GM06990 (cell line): ENCODE measurements around the gene PKP3.
"Not testable (repeated sequence)": the region's sequence is repeated elsewhere in the genome, so short reads cannot be mapped to it uniquely, and the experiment has no call there.

Source experiments
- DNase-seq: peaks from one replicate; pipeline ENCODE4 v3.0.0-alpha.2; 2011; ENCODE audit not compliant: insufficient read length; ENCODE audit errors: extremely low read depth
- H3K27me3 ChIP-seq: replicated peaks from 2 replicates; pipeline ENCODE4 v1.6.0; 2011; ENCODE audit warnings: low read length; ENCODE audit not compliant: control insufficient read depth, insufficient read depth
- H3K36me3 ChIP-seq: 2 replicates; pipeline ENCODE4 v1.5.1; 2011; ENCODE audit warnings: low read length; ENCODE audit not compliant: control insufficient read depth, insufficient read depth
- H3K4me3 ChIP-seq: replicated peaks from 2 replicates; pipeline ENCODE4 v1.5.1; 2011; ENCODE audit warnings: low read depth, mild to moderate bottlenecking, control low read depth, low read length
- TF ChIP-seq, protein P1 (sequence below): IDR thresholded peaks from 2 replicates; pipeline ENCODE4 v1.5.1; 2011; ENCODE audit warnings: low read length, control low read depth, mild to moderate bottlenecking, inconsistent platforms; ENCODE audit not compliant: insufficient read depth, poor library complexity, severe bottlenecking

Gene PKP3

DNA sequence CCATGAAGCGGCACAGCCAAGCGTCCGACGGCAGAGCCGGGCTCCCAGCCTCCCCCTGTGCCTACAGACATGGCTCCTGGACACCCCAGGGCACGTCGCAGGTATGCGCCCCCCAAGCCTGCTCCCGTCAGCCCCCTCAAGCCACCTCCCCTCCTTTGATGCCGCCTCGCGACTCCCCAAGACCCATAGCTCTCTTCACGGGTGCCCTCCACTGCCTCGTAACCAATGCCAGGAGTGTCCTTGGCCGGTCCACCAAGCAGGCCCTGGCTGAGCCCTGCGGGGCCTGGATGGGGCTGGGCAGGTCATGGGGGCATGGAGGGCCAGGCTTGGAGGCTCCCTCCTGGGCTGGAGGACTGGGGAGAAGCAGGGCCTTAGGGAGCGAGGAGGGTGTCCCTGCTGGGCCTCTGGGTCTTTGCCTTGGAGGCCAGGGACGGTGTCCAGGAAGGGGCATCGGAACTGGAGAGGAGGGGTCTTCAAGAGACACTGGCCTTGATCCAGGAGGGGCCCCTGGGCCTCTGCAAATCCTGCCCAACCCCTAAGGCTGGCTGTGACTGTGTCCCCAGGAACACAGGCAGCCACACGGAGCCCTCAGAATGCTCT, 38.6 kb downstream of the PKP3 start:
- Histone ChIP-seq H3K4me3 (no peak overlapping the region), H3K27me3 (no peaks in the 10 kb centered on the region), H3K36me3 (peaks cover under 1% of the 10 kb centered on the region; the same call in 1 of the 2 replicates)
- DNase-seq, result no peak
- TF ChIP-seq, protein P1, sequence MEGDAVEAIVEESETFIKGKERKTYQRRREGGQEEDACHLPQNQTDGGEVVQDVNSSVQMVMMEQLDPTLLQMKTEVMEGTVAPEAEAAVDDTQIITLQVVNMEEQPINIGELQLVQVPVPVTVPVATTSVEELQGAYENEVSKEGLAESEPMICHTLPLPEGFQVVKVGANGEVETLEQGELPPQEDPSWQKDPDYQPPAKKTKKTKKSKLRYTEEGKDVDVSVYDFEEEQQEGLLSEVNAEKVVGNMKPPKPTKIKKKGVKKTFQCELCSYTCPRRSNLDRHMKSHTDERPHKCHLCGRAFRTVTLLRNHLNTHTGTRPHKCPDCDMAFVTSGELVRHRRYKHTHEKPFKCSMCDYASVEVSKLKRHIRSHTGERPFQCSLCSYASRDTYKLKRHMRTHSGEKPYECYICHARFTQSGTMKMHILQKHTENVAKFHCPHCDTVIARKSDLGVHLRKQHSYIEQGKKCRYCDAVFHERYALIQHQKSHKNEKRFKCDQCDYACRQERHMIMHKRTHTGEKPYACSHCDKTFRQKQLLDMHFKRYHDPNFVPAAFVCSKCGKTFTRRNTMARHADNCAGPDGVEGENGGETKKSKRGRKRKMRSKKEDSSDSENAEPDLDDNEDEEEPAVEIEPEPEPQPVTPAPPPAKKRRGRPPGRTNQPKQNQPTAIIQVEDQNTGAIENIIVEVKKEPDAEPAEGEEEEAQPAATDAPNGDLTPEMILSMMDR, result no peak

DNA sequence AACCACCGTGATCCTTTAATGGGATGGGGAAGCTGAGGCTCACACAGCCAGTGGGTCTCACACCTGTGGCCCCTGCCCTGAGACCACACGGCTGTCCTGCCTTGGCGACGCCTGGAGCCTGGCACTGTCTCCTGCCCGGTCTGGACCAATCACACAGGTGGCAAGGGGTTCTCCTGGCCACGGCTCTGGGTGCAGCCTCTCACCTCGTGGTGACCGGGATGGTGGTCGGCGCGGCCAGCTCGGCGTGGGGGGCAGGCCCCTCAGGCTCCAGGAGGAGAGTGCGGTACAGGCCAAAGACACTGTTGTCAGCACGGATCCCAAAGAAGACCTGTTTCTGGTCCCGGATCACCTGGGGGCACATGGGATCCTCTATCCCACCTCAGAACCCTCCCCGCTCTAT, 39.1 kb downstream of the PKP3 start:
- H3K27me3 ChIP-seq, result no peaks in the 10 kb centered on the region
- DNase-seq, result no peak
- H3K36me3 ChIP-seq, result no peaks in the 10 kb centered on the region; the same call in 1 of the 2 replicates
- no peak overlapping the region for H3K4me3 ChIP-seq
- TF ChIP-seq, protein P1, result no peak

DNA sequence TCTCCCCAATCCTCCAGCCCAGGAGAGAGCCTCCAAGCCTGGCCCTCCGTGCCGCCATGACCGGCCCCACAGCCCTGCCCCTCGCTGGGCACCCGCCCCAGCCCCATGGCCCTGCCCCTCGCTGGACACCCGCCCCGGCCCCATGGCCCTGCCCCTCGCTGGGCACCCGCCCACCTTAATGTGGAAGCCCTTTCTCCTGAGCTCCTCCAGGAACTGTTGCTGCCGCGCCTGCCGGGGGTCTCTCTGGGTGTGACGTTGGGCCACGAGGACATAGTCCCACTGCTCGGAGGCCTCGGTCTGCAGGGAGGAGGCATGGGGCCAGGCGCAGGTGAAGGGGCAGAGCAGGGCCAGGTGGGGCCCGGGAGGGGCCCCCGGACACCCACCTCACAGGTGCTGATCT, 39.6 kb downstream of the PKP3 start:
- Histone ChIP-seq H3K4me3 (no peak overlapping the region), H3K36me3 (no peaks in the 10 kb centered on the region; the same call in 1 of the 2 replicates), H3K27me3 (no peaks in the 10 kb centered on the region)
- TF ChIP-seq, protein P1, result no peak
- no peak for DNase-seq

DNA sequence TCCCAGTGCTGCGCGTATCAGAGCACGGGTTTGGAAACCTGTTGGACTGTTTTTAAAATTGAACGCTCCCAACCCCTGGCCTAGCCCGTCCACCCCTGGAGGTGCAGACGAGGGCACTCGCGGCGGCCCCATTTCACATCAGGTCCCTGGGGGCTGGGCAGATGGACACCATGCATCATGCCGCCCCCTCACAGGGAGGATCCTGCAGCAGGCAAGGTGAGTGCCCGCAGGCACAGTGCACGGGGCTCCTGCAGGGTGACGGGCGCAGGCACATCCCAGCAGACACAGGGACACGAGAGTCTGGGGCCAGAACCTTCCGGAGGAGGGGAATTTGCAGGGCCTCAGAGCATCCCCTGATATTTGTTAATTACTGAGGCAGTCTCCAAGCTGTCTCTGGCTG, 40.5 kb downstream of the PKP3 start:
- H3K4me3 ChIP-seq, result no peak overlapping the region
- DNase-seq, result no peak
- TF ChIP-seq, protein P1, result no peak
- H3K27me3 ChIP-seq, result no peaks in the 10 kb centered on the region
- H3K36me3 ChIP-seq, result no peaks in the 10 kb centered on the region; the same call in 1 of the 2 replicates

DNA sequence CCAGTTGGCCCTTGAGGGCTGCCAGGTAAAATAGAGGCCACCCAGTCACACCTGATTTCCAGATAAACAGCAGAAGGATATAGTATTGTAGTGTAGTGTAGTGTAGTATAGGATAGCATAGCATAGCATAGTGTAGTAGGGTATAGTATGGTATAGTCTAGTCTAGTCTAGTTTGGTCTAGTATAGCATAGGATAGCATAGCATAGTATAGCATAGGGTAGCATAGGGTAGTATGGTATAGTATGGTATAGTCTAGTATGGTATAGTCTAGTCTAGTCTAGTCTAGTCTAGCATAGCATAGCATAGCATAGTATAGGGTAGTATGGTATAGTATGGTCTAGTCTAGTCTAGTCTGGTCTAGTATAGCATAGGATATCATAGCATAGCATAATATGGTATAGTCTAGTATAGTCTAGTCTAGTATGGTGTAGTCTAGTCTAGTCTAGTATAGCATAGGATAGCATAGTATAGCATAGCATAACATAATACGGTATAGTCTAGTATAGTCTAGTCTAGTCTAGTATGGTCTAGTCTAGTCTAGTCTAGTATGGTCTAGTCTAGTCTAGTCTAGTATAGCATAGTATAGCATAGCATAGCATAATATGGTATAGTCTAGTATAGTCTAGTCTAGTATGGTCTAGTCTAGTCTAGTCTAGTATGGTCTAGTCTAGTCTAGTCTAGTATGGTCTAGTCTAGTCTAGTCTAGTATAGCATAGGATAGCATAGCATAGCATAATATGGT, 41.2 kb downstream of the PKP3 start:
- not testable (repeated sequence) for H3K36me3 ChIP-seq, DNase-seq, H3K4me3 ChIP-seq, H3K27me3 ChIP-seq

DNA sequence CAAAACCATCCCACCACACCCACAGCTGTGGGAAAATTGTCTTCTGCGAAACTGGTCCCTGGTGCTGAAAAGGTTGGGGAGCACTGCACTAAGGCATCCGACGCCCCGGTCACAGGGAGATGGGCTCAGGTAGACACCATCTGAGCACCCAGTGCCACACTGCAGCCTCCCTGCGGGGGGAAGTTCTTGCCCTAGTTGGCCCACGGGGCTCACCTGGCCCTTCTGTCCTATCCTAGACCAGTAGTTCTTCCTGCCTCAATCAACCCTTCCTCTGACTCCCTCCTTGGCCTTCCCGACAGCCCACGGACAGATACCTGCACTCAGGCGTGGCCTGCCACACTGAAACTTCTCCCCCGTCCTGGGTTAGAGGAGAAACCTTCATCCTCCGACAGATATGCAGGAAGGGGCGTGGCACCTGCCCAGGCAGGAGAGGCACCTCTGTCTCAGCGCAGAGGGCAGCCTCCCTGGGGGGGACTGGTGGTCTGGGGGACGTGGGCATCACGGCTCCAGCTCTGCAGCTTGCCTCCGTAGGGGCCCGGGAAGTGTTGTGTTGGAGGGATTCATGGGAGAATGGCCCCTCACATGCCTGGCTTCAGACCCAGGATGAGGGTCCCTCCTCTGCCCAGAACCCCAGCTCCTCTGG, 43.3 kb downstream of the PKP3 start:
- Histone ChIP-seq H3K36me3 (no peaks in the 10 kb centered on the region), H3K27me3 (no peaks in the 10 kb centered on the region), H3K4me3 (no peak overlapping the region)
- DNase-seq, result no peak
- TF ChIP-seq, protein P1, result no peak
